A204.1 (cell line): ENCODE data around the gene RAB1A.

Source experiments
- FAIRE-seq: peaks from 2 replicates; lab custom pipeline; 2012; peaks lifted over from hg19 to GRCh38; lab: Jason Lieb, UNC

RAB1A gene

DNA sequence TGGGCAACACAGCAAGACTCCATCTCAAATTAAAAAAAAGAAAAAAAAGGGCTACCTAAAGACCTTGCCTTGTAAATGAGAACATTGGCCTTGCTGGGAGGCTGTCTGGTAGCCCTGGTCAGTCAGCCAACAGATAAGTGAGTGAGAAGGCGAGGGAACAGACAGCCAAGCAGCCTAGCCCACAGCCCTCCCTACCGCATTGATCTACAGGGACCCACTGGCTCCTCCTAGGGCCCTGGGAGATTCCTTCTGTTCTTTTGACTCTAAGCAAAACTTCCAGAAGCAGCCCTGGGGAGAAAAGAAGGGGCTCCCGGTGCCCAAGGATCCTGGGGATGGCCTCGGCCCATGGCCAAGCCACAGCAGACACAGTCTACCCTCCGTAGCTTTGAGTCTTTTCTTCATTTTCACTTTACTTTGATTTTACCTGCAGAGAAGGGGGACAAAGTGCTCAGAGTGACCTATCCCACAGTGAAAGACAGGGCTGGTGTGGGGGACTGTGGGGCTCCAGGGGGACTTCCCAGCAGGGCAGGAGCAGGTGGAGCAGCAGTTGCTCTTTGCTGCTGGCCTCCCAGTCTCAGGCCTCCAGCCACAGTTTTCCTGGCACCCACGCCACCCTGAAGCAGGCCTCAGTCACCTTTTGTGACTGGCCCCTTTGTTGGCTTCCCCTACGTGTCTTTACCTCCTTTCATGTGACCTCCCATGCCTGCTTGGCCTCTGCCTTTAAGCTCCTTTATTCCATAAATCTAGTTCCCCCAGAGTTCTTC lies 68.6 kb downstream of the RAB1A start:
- FAIRE-seq = no peak

DNA sequence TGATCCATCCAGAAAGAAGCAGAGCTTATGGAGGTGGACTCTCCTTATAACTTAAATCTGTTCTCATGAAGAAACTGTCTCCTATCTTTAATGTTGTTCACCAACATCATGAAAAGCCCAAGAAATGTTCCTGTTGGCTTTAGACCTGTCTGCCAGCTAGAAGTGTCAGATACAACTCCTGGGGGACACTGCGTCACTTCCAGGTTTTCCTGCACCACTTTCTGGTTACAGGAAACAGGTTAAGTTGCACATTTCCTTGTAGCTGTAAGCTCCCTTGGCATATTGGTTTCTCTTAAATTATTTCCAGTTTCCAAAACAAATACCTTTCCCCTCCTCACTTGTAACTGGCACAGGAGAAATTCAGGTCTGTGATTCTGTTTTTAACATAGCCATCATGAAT lies 70.8 kb downstream of the RAB1A start:
- FAIRE-seq = no peak

DNA sequence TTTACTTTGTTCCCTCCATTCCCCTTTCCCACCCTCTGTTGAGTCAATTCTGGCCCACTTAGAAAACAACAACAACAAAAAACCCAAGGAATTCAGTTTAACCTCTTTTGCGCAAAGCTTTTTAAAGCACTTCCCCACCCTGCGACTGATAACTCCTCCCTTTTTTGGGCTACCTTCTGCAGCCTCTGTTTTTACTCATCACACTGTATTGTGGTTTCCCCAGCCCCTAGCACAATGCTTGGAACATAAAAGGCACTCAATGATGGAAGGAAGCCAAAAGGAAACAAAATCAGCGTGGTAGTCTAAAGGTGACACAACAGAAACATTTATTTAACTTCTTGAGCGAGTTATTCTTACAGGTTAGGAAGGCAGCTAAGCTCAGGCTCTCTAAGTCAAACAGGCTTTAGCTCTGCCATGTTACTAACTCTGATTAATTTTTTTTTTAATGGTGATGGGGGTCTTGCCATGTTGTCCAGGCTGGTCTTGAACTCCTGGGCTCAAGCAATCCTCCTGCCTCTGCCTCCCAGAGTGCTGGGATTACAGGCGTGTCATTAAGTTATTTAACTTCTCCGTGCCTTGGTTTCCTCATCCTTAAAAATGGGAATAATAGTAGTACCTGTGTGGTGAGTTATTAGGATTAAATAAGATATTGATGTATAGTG lies 72.4 kb downstream of the RAB1A start:
- no peak for FAIRE-seq

DNA sequence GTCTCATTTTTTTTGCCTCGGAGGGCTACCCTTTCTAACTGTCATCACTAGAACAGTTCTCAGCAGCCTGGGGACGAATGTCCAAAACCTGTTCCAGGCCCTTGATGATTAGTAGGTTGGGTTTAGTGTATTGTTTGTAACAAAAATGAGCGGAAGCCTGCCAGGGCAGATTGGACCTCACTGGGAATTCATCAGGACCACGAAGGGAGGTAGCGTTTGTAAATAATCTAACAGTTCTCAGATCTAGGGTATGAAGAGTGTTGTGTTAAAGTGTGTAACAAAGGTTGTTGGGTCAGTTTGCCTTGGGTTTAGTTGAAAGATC lies 72.9 kb downstream of the RAB1A start:
- FAIRE-seq = no peak

DNA sequence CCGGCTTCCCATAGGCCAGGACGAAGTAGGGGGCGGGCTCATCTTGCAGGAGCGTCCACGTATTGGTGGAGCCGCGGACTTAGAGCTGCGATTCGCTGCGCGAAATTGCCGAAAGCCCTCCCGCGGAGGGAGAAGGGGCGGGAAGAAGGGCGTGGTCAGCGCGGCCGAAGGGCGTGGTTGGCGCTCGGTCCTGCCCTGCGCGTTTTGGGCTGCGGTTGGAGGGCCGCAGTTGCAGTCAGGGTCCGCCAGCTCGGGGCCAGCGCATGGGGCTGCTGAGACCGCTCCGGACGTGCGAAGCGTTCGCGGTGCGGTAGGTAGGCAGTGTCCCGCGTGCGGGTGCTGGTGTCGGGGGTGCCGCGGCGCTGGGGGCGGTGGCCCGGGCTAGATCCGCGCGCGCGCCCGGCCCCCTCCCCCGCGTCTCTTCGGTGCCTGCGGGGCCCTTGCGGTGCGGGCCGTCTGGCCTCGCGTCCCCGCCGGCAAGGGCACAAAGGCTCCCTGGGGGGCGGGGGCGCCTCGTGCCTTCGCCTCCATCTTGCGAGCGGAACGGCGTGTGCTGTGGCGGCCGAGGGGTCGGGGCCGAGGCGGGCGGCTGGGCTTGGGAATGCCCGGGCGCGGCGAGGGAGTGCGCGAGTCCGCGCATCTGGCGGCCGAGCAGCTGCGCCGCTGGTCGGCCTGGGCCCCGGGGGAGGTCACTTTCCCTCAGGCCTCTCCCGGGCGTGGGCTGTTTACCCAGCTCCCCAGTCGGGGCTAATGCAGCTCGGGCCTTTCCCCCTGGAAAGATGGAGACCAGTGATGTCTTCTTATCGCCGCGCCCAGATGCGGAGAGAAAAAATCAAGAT lies 73.5 kb downstream of the RAB1A start, which contains the start of gene CEP68:
TSS of gene CEP68 (plus strand) at position 202 of the 839 bp plus-strand sequence. CDS start 13,029 bp downstream, outside the sequence.
- peak; percentile 95 for FAIRE-seq

DNA sequence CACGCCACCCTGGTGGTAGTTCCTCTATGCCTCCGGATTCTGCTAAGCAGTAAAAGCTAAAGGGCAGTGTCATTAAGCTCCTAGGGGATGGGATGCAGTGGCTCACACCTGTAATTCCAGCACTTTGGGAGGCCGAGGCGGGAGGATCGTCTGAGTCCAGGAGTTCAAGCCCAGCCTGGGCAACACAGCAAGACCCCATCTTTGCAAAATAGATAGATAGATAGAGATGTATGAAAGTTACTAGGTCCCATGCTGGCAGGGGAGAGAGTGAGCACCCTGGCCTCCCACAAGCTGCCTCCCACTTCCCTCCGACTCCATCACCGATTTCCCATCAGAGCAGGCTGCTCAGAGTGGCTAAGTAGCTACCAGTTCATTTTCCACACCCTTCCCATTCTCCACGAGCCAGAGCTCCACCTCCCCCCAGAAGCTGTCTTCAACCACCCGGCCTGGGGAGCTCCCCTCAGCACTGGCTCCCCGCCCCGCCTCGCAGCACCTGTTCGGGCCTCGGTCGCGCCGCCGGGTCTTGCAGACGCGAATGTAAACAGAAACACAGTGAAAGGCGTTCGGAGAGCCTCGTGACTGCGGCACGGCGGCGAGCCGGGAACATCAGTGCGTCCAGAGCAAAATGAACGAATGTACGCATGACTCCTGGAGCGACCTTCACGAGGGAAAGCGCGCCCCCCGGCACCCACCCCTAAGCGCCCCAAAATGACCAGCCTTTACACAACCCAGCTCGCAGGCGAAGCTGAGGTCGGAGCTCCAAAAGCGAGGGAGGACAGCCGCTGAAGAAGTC lies 74.3 kb downstream of the RAB1A start:
- no peak for FAIRE-seq

DNA sequence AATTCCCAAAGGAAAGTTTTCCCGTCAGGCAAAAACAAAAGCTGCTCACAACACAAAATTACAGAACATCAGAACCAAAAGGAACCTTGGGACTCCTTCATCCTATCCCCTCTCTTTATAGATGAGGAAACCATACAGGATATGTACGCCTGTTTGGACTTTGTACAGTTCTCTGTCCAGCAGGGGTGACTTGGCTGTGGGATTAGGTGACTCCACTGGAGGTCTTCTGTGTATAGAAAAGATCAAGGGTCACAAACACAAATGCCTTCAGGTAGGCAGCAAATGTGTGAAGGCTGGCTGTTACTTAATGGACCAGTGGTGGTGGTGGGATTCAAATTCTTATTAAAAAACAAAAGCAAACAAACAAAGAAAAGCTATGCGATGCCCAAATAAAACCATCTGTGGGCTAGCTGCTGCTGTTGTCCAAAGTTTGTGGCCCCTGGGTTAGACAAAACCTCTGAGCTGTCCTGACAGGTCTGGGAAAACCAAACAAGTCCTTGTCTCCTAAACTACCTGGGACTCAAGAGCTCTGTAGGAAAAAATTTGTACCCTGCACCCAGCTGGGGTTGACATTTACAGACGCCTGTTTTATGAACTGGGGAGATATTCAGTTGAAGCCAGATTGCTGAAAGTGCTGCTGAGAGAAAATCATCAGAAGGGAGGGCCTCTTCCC lies 75.0 kb downstream of the RAB1A start:
- no peak for FAIRE-seq

DNA sequence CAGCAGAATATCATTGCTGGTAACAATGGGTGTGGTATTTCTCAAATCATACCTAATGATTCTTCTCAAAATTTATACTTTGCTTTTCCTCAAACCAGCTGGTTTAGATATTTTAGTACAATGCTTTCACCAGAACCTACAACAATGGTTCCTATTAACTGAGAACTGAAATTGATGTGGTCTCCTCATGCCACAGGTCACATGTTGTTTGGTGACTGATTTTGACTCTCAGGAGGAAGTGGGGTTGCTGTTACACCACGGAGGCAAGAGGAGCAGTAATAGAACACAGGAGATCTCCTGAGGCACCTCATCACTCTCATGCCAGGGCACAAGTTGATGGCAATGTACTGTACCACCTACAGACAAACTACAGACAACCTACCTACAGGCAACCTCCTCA lies 76.7 kb downstream of the RAB1A start:
- FAIRE-seq = no peak

DNA sequence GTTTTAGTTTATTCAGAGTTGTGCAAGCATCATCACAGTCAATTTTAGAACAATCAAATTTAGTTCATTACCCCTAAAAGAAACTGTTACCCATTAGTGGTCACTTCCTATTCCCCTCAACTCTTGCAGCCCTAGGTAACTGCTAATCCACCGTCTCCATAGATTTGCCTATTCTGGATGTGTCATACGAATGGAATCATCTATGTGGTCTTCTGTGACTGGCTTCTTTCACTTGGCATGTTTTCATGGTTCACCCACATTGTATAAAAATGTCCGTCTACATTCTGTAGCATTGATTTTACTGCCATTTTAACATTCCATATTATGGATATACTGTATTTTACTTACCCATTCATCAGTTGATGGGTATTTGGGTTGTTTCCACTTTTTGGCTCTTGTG lies 79.0 kb downstream of the RAB1A start:
- FAIRE-seq = no peak

DNA sequence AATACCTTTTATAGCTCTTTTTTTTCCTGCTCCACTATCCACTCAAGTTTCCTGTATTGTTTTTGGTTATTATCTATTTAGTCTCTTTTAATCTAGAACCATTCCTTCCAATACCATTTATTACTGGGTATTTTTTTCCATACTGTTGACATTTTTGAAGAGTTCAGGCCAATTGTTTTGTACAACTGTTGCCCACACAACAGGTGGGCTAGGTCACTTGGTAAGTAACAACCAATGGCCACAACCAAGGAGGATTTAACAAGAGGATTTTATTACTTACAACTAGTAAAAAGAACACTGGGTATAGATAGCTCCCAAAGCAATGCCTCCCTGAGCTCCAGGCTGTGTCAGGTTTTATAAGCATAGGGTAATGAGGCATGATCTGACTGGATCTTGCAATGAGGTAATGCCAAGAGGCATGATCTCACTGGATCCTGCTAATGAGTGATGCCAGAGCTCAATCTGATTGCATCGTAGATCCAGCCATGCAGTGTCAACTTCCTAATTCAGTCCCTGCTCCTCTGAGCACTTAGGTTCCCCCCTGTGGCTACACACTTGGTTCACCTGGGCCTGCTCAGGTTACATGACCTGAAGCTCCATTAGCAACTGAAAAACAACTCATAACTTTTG lies 80.8 kb downstream of the RAB1A start:
- FAIRE-seq = no peak

DNA sequence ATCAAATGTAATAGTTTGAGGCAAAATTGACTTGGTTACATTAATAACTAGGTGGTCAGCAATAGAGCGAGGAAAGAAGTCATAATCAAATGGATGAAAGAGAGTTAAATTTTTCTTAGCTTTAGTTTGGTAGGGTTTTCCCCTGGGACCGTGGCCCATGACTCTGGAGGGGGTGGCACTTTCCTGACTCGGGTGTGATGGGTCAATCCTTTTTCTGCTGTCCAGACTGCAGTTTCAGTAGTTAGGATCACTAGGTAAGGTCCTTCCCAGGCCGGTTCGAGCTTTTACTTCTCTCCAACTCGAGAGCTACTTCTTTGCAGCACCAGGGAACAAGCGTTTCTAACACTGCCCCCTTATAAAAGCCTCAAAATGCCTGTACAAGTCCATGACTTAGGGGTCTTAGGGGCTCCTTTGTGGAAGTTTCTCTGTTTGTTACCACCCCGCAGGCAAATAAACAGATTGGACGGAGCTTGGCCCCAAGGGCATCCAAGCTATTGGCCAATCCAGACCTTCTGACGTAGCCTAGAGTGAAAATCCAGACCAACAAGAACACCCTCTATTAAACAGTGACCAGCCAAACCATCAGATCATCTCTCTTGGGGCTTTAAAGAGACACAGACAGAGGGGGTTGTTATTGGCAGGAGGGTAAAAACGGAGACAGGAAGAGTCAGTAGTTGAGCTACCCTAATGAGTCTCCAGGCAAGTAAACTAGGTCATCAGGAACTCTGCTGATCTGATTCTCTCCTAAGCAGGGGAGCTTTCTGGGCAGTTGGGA lies 83.1 kb downstream of the RAB1A start:
- FAIRE-seq = no peak

DNA sequence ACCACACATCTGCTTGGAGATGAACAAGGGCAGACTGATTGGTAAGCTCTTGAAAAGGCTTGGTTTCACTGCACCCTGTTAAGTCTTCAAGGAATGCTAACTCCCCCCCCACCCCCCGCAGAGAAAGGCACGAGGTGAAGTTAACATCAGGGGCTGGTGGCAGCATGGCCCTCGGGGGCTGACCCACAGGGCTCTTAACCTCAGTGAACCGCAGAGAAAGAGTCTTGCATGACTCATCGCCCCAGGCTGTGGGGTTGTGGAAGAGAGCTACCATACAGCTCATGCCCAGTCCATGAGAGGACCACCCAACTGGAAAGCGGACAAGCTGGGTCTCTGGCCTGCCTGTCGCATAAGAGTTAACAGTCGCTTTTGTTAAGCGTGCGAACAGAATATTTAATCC lies 84.3 kb downstream of the RAB1A start:
- no peak for FAIRE-seq

DNA sequence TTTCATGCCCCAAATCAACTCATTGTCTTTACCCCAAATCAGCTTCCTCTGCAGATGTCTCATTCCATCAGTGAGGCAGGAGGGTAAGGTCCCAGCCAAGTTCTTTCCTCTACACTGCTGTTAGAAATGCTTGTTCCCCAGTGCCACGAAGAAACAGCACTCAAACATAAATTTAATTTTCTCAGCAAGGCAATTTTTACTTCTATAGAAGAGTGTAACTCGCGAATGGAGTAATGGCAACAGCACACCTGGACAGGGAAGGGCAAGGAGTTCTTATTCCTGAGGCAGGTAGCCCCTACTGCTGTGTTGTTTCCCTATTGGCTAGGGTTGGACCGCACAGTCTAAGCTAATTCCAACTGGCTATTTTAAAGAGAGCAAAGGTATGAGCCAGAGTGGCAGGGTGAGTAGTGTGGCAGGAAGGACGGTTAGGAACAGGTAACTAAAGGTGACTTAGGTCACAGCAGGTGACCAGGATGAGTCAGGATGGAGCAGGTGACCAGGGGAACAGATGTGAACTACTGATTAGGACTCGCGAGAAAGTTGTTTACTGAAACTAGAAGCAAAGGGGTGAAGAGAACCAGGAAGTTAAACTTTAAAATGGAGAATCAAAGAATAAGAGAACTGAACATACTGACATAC lies 85.7 kb downstream of the RAB1A start:
- no peak for FAIRE-seq

DNA sequence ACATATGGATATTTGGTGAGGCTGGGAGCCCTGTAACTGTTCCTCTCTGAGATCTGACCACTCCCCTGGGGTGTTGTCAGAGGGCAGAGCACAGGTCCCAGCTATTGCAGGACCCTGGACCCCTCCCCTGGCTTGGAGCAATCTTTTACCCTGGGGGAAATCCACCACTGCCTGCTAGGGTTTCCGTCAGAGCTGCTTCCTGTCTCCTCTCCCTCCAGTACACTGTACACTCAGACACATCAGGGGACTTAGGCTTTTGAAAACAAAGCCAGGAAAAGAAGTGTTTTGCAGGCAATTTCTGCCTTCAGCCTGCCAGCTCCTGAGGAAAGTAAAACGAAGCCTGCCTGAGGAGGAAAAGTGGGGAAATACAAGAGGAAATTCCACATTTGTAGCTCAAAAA lies 86.9 kb downstream of the RAB1A start:
- FAIRE-seq = no peak

DNA sequence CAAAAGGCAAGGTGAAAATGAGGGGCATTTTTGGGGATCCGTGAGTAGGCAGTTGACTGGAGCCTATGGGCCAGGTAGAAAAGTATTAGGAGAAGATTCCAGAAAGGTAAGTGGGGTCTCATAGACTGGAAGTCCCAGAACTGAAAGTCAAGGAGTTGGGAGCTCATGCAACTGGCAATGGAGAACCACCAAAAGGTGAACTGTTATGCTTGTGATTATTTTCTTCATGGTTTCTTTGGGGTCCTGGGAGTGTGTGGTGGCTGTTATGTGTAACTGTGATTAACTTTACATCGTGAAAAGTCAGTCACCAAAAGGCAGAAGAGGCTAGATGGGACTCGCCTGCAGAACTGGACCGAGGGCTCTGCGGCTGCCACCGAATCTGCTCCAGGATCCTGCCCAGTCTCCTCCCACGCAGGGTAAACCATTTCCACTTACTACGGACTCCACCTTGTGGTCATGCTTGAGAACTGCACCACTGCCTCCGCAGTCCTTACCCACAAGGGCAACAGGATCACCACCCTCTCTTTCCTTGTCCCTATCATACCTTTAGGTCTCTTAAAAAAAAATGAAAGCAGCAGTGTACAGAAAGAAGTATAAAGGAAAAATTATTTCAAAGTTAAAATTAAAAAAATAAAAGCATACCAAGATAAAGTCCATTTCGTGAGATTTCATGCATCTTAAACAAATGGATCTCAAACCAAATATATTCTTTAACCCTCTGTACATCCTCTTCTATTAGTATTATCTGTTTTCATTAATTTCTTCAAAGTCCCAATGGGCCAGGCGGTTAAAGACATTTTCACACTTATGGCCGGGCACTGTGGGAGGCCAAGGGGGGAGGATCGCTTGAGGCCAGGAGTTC lies 89.3 kb downstream of the RAB1A start:
- peak; percentile 64 for FAIRE-seq

DNA sequence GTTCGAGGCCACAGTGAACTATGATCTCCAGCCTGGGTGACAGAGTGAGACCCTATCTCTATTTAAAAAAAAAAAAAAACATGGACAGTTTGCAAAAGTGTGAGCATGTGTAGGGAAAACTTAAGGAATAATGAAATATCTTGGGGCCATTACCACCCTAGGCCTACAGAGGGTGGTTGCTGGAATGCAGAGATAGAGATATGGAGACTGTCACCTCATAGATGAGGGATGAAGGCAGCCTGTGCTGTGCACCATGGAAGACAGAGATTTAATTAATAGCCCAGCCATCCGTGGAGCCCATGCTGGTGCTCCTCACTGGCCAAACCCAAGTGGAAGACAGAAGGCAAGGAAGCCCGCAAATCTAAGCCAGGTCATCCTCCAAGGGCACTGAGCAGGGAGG lies 90.3 kb downstream of the RAB1A start:
- FAIRE-seq = no peak

DNA sequence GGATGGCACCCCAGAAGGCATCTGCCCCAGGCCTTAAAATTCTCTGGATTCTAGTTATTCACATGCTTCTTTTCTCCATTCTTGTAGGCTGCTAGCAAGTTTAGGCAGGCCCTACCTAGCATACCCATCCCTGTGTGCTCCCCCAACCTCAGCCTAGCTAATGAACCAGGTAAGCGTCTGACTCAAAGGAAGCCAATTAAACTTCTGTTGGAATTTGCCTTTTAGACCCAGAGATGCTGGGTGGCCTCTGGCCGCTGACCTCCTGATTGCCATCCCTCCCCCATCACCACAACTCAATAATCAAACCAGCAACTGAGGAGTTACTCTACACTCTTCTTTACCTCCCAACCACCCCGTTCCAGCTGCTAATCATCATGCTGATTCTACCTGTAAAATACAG lies 92.7 kb downstream of the RAB1A start:
- FAIRE-seq = no peak
